BJ (cell line): ENCODE results near the gene ARHGAP30. TPM values are rescaled to one million over a fixed set of nuclear protein-coding genes. Genes with fewer than 3 reads are reported as not detected.
A peak's percentile ranks its signal among the peaks of the same experiment; 100 is the strongest.

ENCODE experiments used
- CTCF ChIA-PET: fragments of 350-600 bp; formaldehyde crosslinking; extraction: SDS; loops from one replicate; lab custom pipeline; 2021; ENCODE audit warnings: antibody characterized with exemption, inconsistent platforms; lab: Yijun Ruan, JAX
- POLR2A ChIA-PET: fragments of 300-600 bp; sonication (Branson Sonifier 250); formaldehyde crosslinking; extraction: SDS; loops from one replicate; lab custom pipeline; 2021; ENCODE audit warnings: antibody characterized with exemption; lab: Charles Lee
- DNase-seq: peaks from one replicate; pipeline ENCODE4 v3.0.0-alpha.2; 2011; ENCODE audit warnings: low read depth
- H3K27me3 ChIP-seq: 2 replicates; pipeline ENCODE4 v1.6.0; 2011; ENCODE audit warnings: low read length; ENCODE audit not compliant: control insufficient read depth, insufficient read depth
- H3K36me3 ChIP-seq: 2 replicates; pipeline ENCODE4 v1.5.1; 2011; ENCODE audit warnings: low read length; ENCODE audit not compliant: control insufficient read depth, insufficient read depth
- H3K4me3 ChIP-seq: 2 replicates; pipeline ENCODE4 v1.5.1; 2011; ENCODE audit warnings: low read depth, mild to moderate bottlenecking, control low read depth, low read length
- CTCF ChIP-seq: IDR thresholded peaks from 2 replicates; pipeline ENCODE4 v1.5.1; 2011; ENCODE audit warnings: low read depth, mild to moderate bottlenecking, control low read depth, inconsistent platforms, low read length, moderate library complexity; ENCODE audit not compliant: insufficient read depth
- polyA plus RNA-seq: library from polyadenylated mRNA; depleted of rRNA; stranded (reverse); fragments of >200 nt; gene quantifications from 2 replicates; pipeline ENCODE4 v1.2.3, GENCODE V29; 2011

Gene ARHGAP30
- polyA plus RNA-seq, 1 experiment = not detected

GRCh38 chr1:161100556-161100955 lies 30.9 kb upstream of the ARHGAP30 start:
- Histone ChIP-seq H3K36me3 (peaks cover 6% of the 10 kb centered on the region), H3K27me3 (no peaks in the 10 kb centered on the region), H3K4me3 (no peak overlapping the region)
- ChIA-PET POLR2A (no interaction called here), CTCF (interaction anchor here (1.0 to 8.9 kb wide), 5 partner anchors 25 to 102 kb away, joined by 3 to 132 read pairs (median 46); partner anchors contain the start of genes ARHGAP30, F11R and USF1)
- TF ChIP-seq CTCF = no peak
- no peak for DNase-seq

GRCh38 chr1:161099090-161099802 lies 29.6 kb upstream of the ARHGAP30 start:
- H3K36me3 ChIP-seq = peaks cover 6% of the 10 kb centered on the region
- ChIA-PET POLR2A (no interaction called here), CTCF (interaction anchor here (2.5 to 8.9 kb wide), 8 partner anchors 9 to 107 kb away, joined by 12 to 132 read pairs (median 47); partner anchors contain the start of genes ARHGAP30, DEDD, NECTIN4 and USF1)
- no peak for TF ChIP-seq CTCF
- H3K4me3 ChIP-seq = no peak overlapping the region
- DNase-seq = no peak
- no peaks in the 10 kb centered on the region for H3K27me3 ChIP-seq

GRCh38 chr1:161098210-161099068 lies 28.7 kb upstream of the ARHGAP30 start, which contains the start of gene KLHDC9:
KLHDC9 (plus strand) TSS chr1:161098361; CDS start chr1:161098536, 175 bp downstream.
- ChIA-PET CTCF (interaction anchor here (0.6 to 8.9 kb wide), 38 partner anchors 8 to 1169 kb away, joined by 3 to 132 read pairs (median 6); partner anchors contain the start of genes ARHGAP30, DEDD, F11R and NECTIN4), POLR2A (no interaction called here)
- H3K27me3 ChIP-seq = no peaks in the 10 kb centered on the region
- H3K4me3 ChIP-seq = peak within 1 kb of the TSS; percentile 66
- H3K36me3 ChIP-seq = peaks cover 6% of the 10 kb centered on the region
- peak; percentile 39; the same call in 1 of the 2 replicates for TF ChIP-seq CTCF
- DNase-seq = no peak

GRCh38 chr1:161096530-161096929 lies 26.8 kb upstream of the ARHGAP30 start:
- CTCF ChIA-PET = interaction anchor here (1.0 to 8.9 kb wide), 16 partner anchors 11 to 371 kb away, joined by 3 to 132 read pairs (median 11); partner anchors contain the start of genes ARHGAP30, DEDD, F11R and NECTIN4
- Histone ChIP-seq H3K27me3 (no peaks in the 10 kb centered on the region), H3K4me3 (no peak overlapping the region), H3K36me3 (0 out of 2 replicates have a peak, but pooled peaks cover 1% of the 10 kb centered on the region)
- no peak for DNase-seq
- POLR2A ChIA-PET = no interaction called here
- TF ChIP-seq CTCF = no peak
